CD4-positive, CD25-positive, alpha-beta regulatory T cell (primary cell): Measurements from ENCODE around the gene DIP2A. TPM values are rescaled to one million over a fixed set of nuclear protein-coding genes. Genes with fewer than 3 reads are reported as not detected.
"Not testable (repeated sequence)": the region's sequence is repeated elsewhere in the genome, so short reads cannot be mapped to it uniquely, and the experiment has no call there.

Source experiments
- ATAC-seq, 2 donors: fragments of 150-1000 bp; cut with Tn5 transposase; one replicate each; pipeline ENCODE4 v1.10.0; 2021; ENCODE audit warnings: low read depth in 2 of 2, moderate number of reproducible peaks in 2 of 2, moderate library complexity in 1 of 2
- DNase-seq, 3 donors: peaks; one replicate each; pipeline versions ENCODE4 v3.0.0 to v3.0.0-alpha.2; 2012 to 2022; ENCODE audit warnings: mixed read lengths in 1 of 3
- H3K27ac ChIP-seq: one replicate; pipeline ENCODE4 v1.7.0; 2013; ENCODE audit warnings: mild to moderate bottlenecking, low read length; ENCODE audit not compliant: insufficient read depth, poor library complexity, severe bottlenecking
- H3K27me3 ChIP-seq: one replicate; pipeline ENCODE4 v1.7.0; 2013; ENCODE audit warnings: low read length; ENCODE audit not compliant: control insufficient read depth, insufficient read depth
- H3K36me3 ChIP-seq: one replicate; pipeline ENCODE4 v1.7.0; 2013; ENCODE audit warnings: mild to moderate bottlenecking, low read length, moderate library complexity; ENCODE audit not compliant: control insufficient read depth, insufficient read depth
- H3K4me1 ChIP-seq: 2 replicates; pipeline ENCODE4 v1.7.0; 2013; ENCODE audit warnings: mild to moderate bottlenecking, low read length; ENCODE audit not compliant: insufficient read depth, control insufficient read depth, poor library complexity, severe bottlenecking
- H3K4me3 ChIP-seq: one replicate; pipeline ENCODE4 v1.7.0; 2013; ENCODE audit warnings: low read depth, mild to moderate bottlenecking, low read length, moderate library complexity
- H3K9me3 ChIP-seq, 2 experiments: 1 replicate in 1 of 2; 2 replicates in 1 of 2; pipeline ENCODE4 v1.7.0; 2013; ENCODE audit warnings: low read length in 2 of 2, mild to moderate bottlenecking in 1 of 2, moderate library complexity in 1 of 2; ENCODE audit not compliant: control insufficient read depth in 2 of 2
- H3K27ac Mint-ChIP-seq, 3 donors: one replicate each; pipeline ENCODE4 v1.8.0; 2020 to 2022; ENCODE audit warnings: mild to moderate bottlenecking in 3 of 3, mixed read lengths in 3 of 3, moderate library complexity in 2 of 3
- H3K27me3 Mint-ChIP-seq: one replicate; pipeline ENCODE4 v1.8.0; 2022; ENCODE audit warnings: mild to moderate bottlenecking, mixed read lengths
- H3K36me3 Mint-ChIP-seq: one replicate; pipeline ENCODE4 v1.8.0; 2020; ENCODE audit warnings: mixed read lengths
- H3K4me1 Mint-ChIP-seq, 4 donors: one replicate each; pipeline ENCODE4 v1.8.0; 2020 to 2022; ENCODE audit warnings: mixed read lengths in 4 of 4, mild to moderate bottlenecking in 1 of 4
- H3K4me3 Mint-ChIP-seq, 4 donors: one replicate each; pipeline ENCODE4 v1.8.0; 2020 to 2022; ENCODE audit warnings: mild to moderate bottlenecking in 4 of 4, mixed read lengths in 4 of 4, moderate library complexity in 3 of 4
- H3K9me3 Mint-ChIP-seq, 7 donors: one replicate each; pipeline ENCODE4 v1.8.0; 2020 to 2022; ENCODE audit warnings: mixed read lengths in 7 of 7, mild to moderate bottlenecking in 3 of 7, moderate library complexity in 2 of 7
- polyA plus RNA-seq, 4 donors: library from polyadenylated mRNA; unstranded; fragments of 300-500 nt; fragmentation: Illumina TruSeq; gene quantifications; one replicate each; pipeline ENCODE4 v1.2.3, GENCODE V29; 2021
- total RNA-seq: library from RNA; stranded (reverse); gene quantifications from one replicate; pipeline ENCODE4 v1.2.3, GENCODE V29; 2022

Gene DIP2A
- total and polyA plus RNA-seq, 5 donors from 2014 or later, result 12.6 to 125 (median 17.0) TPM

GRCh38 chr21:46441961-46442498 lies 16.7 kb upstream of the DIP2A start:
- Histone ChIP-seq H3K27me3 (no peaks in the 10 kb centered on the region), H3K4me3 (no peak overlapping the region), H3K4me1 (no peaks in the 10 kb centered on the region), H3K36me3 (peaks cover 51% of the 10 kb centered on the region), H3K9me3 (no peaks in the 10 kb centered on the region), H3K27ac (no peak overlapping the region)
- Mint-ChIP-seq H3K4me1 (peaks cover 0 to 8% (median 4%) of the 10 kb centered on the region in 4 donors), H3K36me3 (peaks cover 37% of the 10 kb centered on the region), H3K27ac (peak overlapping the region in 1 of 3 donors; percentile 42), H3K9me3 (no peaks in the 10 kb centered on the region), H3K27me3 (no peaks in the 10 kb centered on the region), H3K4me3 (no peak overlapping the region)
- DNase-seq (no peak), ATAC-seq (no peak)

- no peak overlapping the region for H3K4me3 ChIP-seq
- no peak overlapping the region for H3K4me3 Mint-ChIP-seq
- peaks cover 34% of the 10 kb centered on the region for H3K36me3 Mint-ChIP-seq
- peaks cover 0 to 4% (median 0%) of the 10 kb centered on the region in 7 donors for H3K9me3 Mint-ChIP-seq
- H3K27me3 ChIP-seq, result no peaks in the 10 kb centered on the region
- ATAC-seq (no peak), DNase-seq (no peak)
- no peak overlapping the region for H3K27ac ChIP-seq
- H3K36me3 ChIP-seq, result peaks cover 45% of the 10 kb centered on the region
- H3K27me3 Mint-ChIP-seq, result no peaks in the 10 kb centered on the region
- H3K4me1 ChIP-seq, result no peaks in the 10 kb centered on the region
- H3K9me3 ChIP-seq, result peaks cover 0 to under 1% of the 10 kb centered on the region in 2 experiments
- H3K4me1 Mint-ChIP-seq, result peaks cover 2 to 12% (median 8%) of the 10 kb centered on the region in 4 donors
- peak overlapping the region in 1 of 3 donors; percentile 49 for H3K27ac Mint-ChIP-seq
Observed at GRCh38 chr21:46442938-46443337, 15.8 kb upstream of the DIP2A start.

DNA sequence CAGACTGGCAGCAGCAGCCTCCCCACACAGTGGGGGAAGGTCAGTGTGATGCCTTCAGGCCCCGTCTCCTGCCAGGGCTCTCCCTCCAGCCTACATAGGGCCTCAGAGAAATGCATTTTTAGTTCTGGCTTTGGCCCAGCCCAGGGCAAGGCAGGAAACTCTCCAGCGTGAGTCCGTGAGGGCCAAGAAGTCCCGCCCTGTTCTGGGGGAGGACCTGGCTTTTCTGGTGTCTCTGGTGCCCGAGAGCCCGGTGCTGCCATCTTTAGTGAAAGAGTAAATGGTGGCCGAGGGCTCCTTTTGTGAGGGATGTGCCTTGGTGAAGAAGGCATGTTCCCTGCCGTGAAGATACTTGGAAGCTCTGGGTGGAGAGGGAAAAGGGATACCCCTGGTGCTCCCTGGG lies 14.8 kb upstream of the DIP2A start:
- Histone ChIP-seq H3K27ac (no peak overlapping the region), H3K4me1 (no peaks in the 10 kb centered on the region), H3K9me3 (peaks cover 0 to 10% of the 10 kb centered on the region in 2 experiments), H3K27me3 (no peaks in the 10 kb centered on the region), H3K4me3 (no peak overlapping the region), H3K36me3 (peaks cover 38% of the 10 kb centered on the region)
- H3K4me1 Mint-ChIP-seq, result peaks cover 2 to 12% (median 8%) of the 10 kb centered on the region in 4 donors
- H3K4me3 Mint-ChIP-seq, result no peak overlapping the region
- H3K27me3 Mint-ChIP-seq, result no peaks in the 10 kb centered on the region
- DNase-seq, result no peak
- peaks cover 41% of the 10 kb centered on the region for H3K36me3 Mint-ChIP-seq
- no peak for ATAC-seq
- peaks cover 0 to 10% (median 3%) of the 10 kb centered on the region in 7 donors for H3K9me3 Mint-ChIP-seq
- peak overlapping the region in 1 of 3 donors; percentile 16 for H3K27ac Mint-ChIP-seq

- ATAC-seq (no peak), DNase-seq (no peak)
- H3K9me3 ChIP-seq, result peaks cover 0 to 12% of the 10 kb centered on the region in 2 experiments
- H3K4me3 ChIP-seq, result no peak overlapping the region
- H3K4me1 Mint-ChIP-seq, result peaks cover 2 to 17% (median 10%) of the 10 kb centered on the region in 4 donors
- no peak overlapping the region for H3K27ac Mint-ChIP-seq
- no peaks in the 10 kb centered on the region for H3K4me1 ChIP-seq
- H3K27ac ChIP-seq, result no peak overlapping the region
- no peaks in the 10 kb centered on the region for H3K27me3 ChIP-seq
- H3K36me3 ChIP-seq, result peaks cover 5% of the 10 kb centered on the region
- H3K27me3 Mint-ChIP-seq, result no peaks in the 10 kb centered on the region
- H3K9me3 Mint-ChIP-seq, result peaks cover 0 to 10% (median 3%) of the 10 kb centered on the region in 7 donors
- H3K36me3 Mint-ChIP-seq, result peaks cover 26% of the 10 kb centered on the region
- peak overlapping the region in 1 of 4 donors; percentile 21 for H3K4me3 Mint-ChIP-seq
Observed at GRCh38 chr21:46448108-46448507, 10.6 kb upstream of the DIP2A start.

GRCh38 chr21:46448855-46449254 lies 9.8 kb upstream of the DIP2A start:
- H3K27me3 ChIP-seq, ATAC-seq, H3K4me3 ChIP-seq, H3K4me3 Mint-ChIP-seq, DNase-seq, H3K27ac ChIP-seq, H3K27me3 Mint-ChIP-seq, H3K27ac Mint-ChIP-seq, H3K4me1 ChIP-seq, H3K36me3 ChIP-seq: not testable (repeated sequence)
- Mint-ChIP-seq H3K9me3 (peaks cover 0 to 10% (median 3%) of the 10 kb centered on the region in 7 donors), H3K36me3 (peaks cover 26% of the 10 kb centered on the region), H3K4me1 (peaks cover 5 to 19% (median 12%) of the 10 kb centered on the region in 4 donors)
- peaks cover 0 to 12% of the 10 kb centered on the region in 2 experiments for H3K9me3 ChIP-seq

DNA sequence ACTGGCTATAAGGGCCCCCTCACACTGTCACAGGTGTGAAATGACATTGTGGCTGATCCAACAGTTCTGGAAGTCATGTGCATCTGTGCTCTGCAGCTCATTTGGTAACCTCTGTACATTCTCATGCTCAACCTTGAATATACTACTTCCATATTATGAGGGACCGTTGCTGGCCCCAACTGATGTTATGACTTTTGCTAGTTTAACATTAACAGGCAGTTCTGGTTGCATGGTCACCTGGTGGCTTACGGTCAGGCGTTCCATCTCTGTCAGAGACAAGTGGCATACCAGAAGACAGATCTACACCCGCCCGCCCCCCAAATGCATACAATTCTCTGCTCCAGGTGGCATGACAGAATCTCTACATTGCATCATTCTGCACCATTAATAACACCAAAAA lies 6.0 kb upstream of the DIP2A start:
- DNase-seq (no peak), ATAC-seq (no peak)
- Histone ChIP-seq H3K36me3 (peaks cover 10% of the 10 kb centered on the region), H3K27me3 (no peaks in the 10 kb centered on the region), H3K27ac (no peak overlapping the region), H3K4me3 (no peak overlapping the region), H3K4me1 (peaks cover 15% of the 10 kb centered on the region), H3K9me3 (peaks cover 0 to 12% of the 10 kb centered on the region in 2 experiments)
- Mint-ChIP-seq H3K36me3 (peaks cover 20% of the 10 kb centered on the region), H3K27ac (no peak overlapping the region), H3K4me1 (peaks cover 9 to 44% (median 30%) of the 10 kb centered on the region in 4 donors), H3K4me3 (peak overlapping the region in 1 of 4 donors; percentile 11), H3K27me3 (no peaks in the 10 kb centered on the region), H3K9me3 (peaks cover 0 to 8% (median 0%) of the 10 kb centered on the region in 7 donors)

GRCh38 chr21:46454142-46454541 lies 4.5 kb upstream of the DIP2A start:
- no peaks in the 10 kb centered on the region for H3K9me3 Mint-ChIP-seq
- DNase-seq (no peak), ATAC-seq (no peak)
- H3K36me3 Mint-ChIP-seq, result peaks cover 13% of the 10 kb centered on the region
- H3K36me3 ChIP-seq, result peaks cover 10% of the 10 kb centered on the region
- no peak overlapping the region for H3K27ac ChIP-seq
- no peaks in the 10 kb centered on the region for H3K9me3 ChIP-seq
- H3K27ac Mint-ChIP-seq, result no peak overlapping the region
- H3K27me3 ChIP-seq, result no peaks in the 10 kb centered on the region
- H3K4me1 ChIP-seq, result peaks cover 21% of the 10 kb centered on the region
- peaks cover 10 to 47% (median 33%) of the 10 kb centered on the region in 4 donors for H3K4me1 Mint-ChIP-seq
- no peaks in the 10 kb centered on the region for H3K27me3 Mint-ChIP-seq
- peak overlapping the region in 1 of 4 donors; percentile 25 for H3K4me3 Mint-ChIP-seq
- no peak overlapping the region for H3K4me3 ChIP-seq
